GM12878 (cell line): ENCODE data around the gene SHC2. TPM values are rescaled to one million over a fixed set of nuclear protein-coding genes. Genes with fewer than 3 reads are reported as not detected.

Experiments used
- ATAC-seq: fragments of 200-7000 bp; cut with Tn5 transposase; 3 replicates; pipeline ENCODE4 v1.9.1; 2020; ENCODE audit warnings: mild to moderate bottlenecking, moderate library complexity
- BruUV-seq: library from RNA; stranded (reverse); fragments of 400-500 nt; replicated peaks from 2 replicates; lab custom pipeline; 2021; lab: Mats Ljungman, UMichigan
- CTCF ChIA-PET: fragments of 300-600 bp; sonication (Branson Sonifier 250); formaldehyde crosslinking; extraction: SDS; loops from one replicate; lab custom pipeline; 2021; ENCODE audit warnings: inconsistent platforms; lab: Yijun Ruan, JAX
- POLR2A ChIA-PET: fragments of 350-600 bp; formaldehyde crosslinking; extraction: SDS; loops from one replicate; lab custom pipeline; 2021; ENCODE audit warnings: inconsistent platforms; lab: Charles Lee
- RAD21 ChIA-PET: fragments of 300-600 bp; sonication (Branson Sonifier 250); formaldehyde crosslinking; loops from one replicate; lab custom pipeline; 2023; ENCODE audit warnings: antibody characterized with exemption; ENCODE audit not compliant: unreplicated experiment; lab: Charles Lee
- SMC1A ChIA-PET: fragments of 300-600 bp; sonication (Branson Sonifier 250); formaldehyde crosslinking; loops from one replicate; lab custom pipeline; 2023; ENCODE audit not compliant: unreplicated experiment, uncharacterized antibody; lab: Charles Lee
- DNase-seq: peaks from one replicate; pipeline ENCODE4 v3.0.0-alpha.2; 2011; ENCODE audit warnings: low read depth, low spot score
- FAIRE-seq: peaks from 3 replicates; lab custom pipeline; 2011; peaks lifted over from hg19 to GRCh38; lab: Jason Lieb, UNC
- H2AFZ ChIP-seq: 2 replicates; pipeline ENCODE4 v1.6.0; 2011; ENCODE audit warnings: low read depth, low read length, control low read depth; ENCODE audit not compliant: control insufficient read depth
- H3K27ac ChIP-seq: 2 replicates; pipeline ENCODE4 v1.5.1; 2011; ENCODE audit warnings: control low read depth; ENCODE audit not compliant: control insufficient read depth, insufficient read depth
- H3K27me3 ChIP-seq, 2 experiments: replicated peaks in 1 of 2; 2 replicates each; pipeline versions ENCODE4 v1.6.0 to v1.6.1; 2011; ENCODE audit warnings: low read length in 1 of 2; ENCODE audit not compliant: control insufficient read depth in 2 of 2, insufficient read depth in 2 of 2
- H3K36me3 ChIP-seq, 2 experiments: 2 replicates each; pipeline ENCODE4 v1.5.1; 2011; ENCODE audit warnings: low read length in 1 of 2; ENCODE audit not compliant: control insufficient read depth in 2 of 2, insufficient read depth in 2 of 2
- H3K4me1 ChIP-seq: 2 replicates; pipeline ENCODE4 v1.6.1; 2011; ENCODE audit warnings: mild to moderate bottlenecking, low read length, moderate library complexity, mixed read lengths; ENCODE audit not compliant: control insufficient read depth, insufficient read depth
- H3K4me2 ChIP-seq: 2 replicates; pipeline ENCODE4 v1.6.0; 2011; ENCODE audit warnings: control low read depth; ENCODE audit not compliant: control insufficient read depth, insufficient read depth
- H3K4me3 ChIP-seq: fragments of 200-600 bp; sonication (generic); 2 replicates; pipeline ENCODE4 v1.5.1; 2016
- H3K79me2 ChIP-seq: 2 replicates; pipeline ENCODE4 v1.6.0; 2011; ENCODE audit warnings: low read length; ENCODE audit not compliant: control insufficient read depth, insufficient read depth
- H3K9ac ChIP-seq: 2 replicates; pipeline ENCODE4 v1.8.0; 2011; ENCODE audit warnings: low read length, control low read depth, mixed read lengths; ENCODE audit not compliant: control insufficient read depth, insufficient read depth
- H3K9me3 ChIP-seq: replicated peaks from 3 replicates; pipeline ENCODE4 v1.5.1; 2011; ENCODE audit warnings: mild to moderate bottlenecking, low read length; ENCODE audit not compliant: control insufficient read depth, insufficient read depth
- H4K20me1 ChIP-seq: 2 replicates; pipeline ENCODE4 v1.6.0; 2011; ENCODE audit not compliant: control insufficient read depth, insufficient read depth
- GATAD2B ChIP-seq: fragments of 450-650 bp; conservative IDR thresholded peaks from 2 replicates; pipeline ENCODE4 v1.6.1; 2017; ENCODE audit warnings: low read depth, mild to moderate bottlenecking, moderate library complexity
- HDAC6 ChIP-seq: fragments of 200-600 bp; sonication (generic); IDR thresholded peaks from one replicate; pipeline ENCODE4 v1.8.0; 2017; ENCODE audit warnings: antibody characterized with exemption; ENCODE audit not compliant: unreplicated experiment
- RCOR1 ChIP-seq: conservative IDR thresholded peaks from 2 replicates; pipeline ENCODE4 v1.6.1; 2012; ENCODE audit warnings: low read depth, low read length, improper control_type of control experiment
- TCF12 ChIP-seq: IDR thresholded peaks from 2 replicates; pipeline ENCODE4 v1.6.1; 2011; ENCODE audit warnings: low read depth, mild to moderate bottlenecking, low read length
- WGBS: methylation state at CpG from one replicate; pipeline ENCODE4 v1.1.6; 2016; ENCODE audit warnings: low lambda C conversion rate; ENCODE audit not compliant: insufficient replicate concordance, insufficient coverage; ENCODE audit errors: missing lambda C conversion rate; 5-methylcytosine and 5-hydroxymethylcytosine counted together
- in situ Hi-C: fragments of 300-500 bp; cut with MboI; formaldehyde crosslinking; loops from 9 replicates; pipeline ENCODE4 v1.14.3; 2018; ENCODE audit warnings: mixed read lengths
- intact Hi-C: fragments of 100-400 bp; cut with micrococcal nuclease; formaldehyde crosslinking; loops from one replicate; pipeline ENCODE4 v1.14.2; 2022; ENCODE audit not compliant: unreplicated experiment
- polyA plus RNA-seq, 11 experiments: library from polyadenylated mRNA; depleted of rRNA in 4 of 11; unstranded in 6 of 11; stranded (reverse) in 5 of 11; fragments of >200 nt; fragmentation: Nextera tagmentation in 4 of 11; fragmentation: Illumina TruSeq in 1 of 11; extraction: Ambion mirVana in 4 of 11; extraction: Trizol in 1 of 11; gene quantifications; 1 replicate in 1 of 11; 2 replicates in 10 of 11; pipeline versions ENCODE4 v1.2.1 to v1.2.3, GENCODE V29; 2011 to 2016; ENCODE audit warnings: inconsistent platforms in 2 of 11, missing spikeins in 2 of 11, low read depth in 1 of 11
- total RNA-seq, 4 experiments: library from RNA; depleted of rRNA in 3 of 4; stranded (reverse); fragments of >200 nt in 3 of 4; fragmentation: Illumina TruSeq in 1 of 4; extraction: Trizol in 1 of 4; gene quantifications; 2 replicates each; pipeline versions ENCODE4 v1.2.1 to v1.2.3, GENCODE V29; 2013 to 2021
- TF ChIP-seq, protein P1 (sequence below): fragments of 450-650 bp; IDR thresholded peaks from 2 replicates; pipeline ENCODE4 v1.6.1; 2016; ENCODE audit warnings: mild to moderate bottlenecking, moderate library complexity, borderline replicate concordance
- TF ChIP-seq, protein P2 (sequence below): fragments of 450-650 bp; IDR thresholded peaks from 2 replicates; pipeline ENCODE4 v1.6.1; 2016; ENCODE audit warnings: mild to moderate bottlenecking

SHC2 gene
- total and polyA plus RNA-seq, 10 of the 15 experiments (the other 5 are each of a cell fraction or from before 2014, with no cell fraction given): 0.08 TPM; not detected in 9

DNA sequence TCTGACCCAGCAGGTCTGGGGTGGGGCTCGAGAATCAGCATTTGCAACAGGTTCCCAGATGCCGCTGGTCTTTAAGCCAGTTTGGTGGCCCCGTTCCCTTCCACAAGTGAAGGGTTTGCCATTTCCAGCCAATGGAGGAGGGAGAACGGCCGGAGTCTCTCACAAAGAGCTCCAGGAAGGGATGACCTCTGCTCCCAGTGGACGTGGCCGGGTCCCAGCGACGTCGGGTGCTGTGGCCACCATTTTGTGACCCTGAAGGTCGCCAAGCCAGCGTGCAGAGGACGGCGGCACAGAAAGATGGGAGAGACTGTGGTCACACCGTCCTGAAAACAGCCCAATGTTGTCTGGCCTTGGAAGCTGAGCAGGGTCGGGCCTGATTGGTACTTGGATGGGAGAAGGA, 8.0 kb downstream of the SHC2 start:
- no TSS peak for BruUV-seq
- Histone ChIP-seq H3K9me3 (no peaks in the 10 kb centered on the region; the same call in 2 of the 3 replicates), H3K27ac (no peak overlapping the region), H3K4me1 (no peaks in the 10 kb centered on the region), H2AFZ (no peak overlapping the region), H3K9ac (no peak overlapping the region), H3K79me2 (no peaks in the 10 kb centered on the region), H3K27me3 (no peaks in the 10 kb centered on the region), H3K4me3 (no peak overlapping the region), H3K4me2 (no peak overlapping the region), H3K36me3 (no peaks in the 10 kb centered on the region), H4K20me1 (no peaks in the 10 kb centered on the region)
- RAD21 ChIA-PET: no interaction called here
- CTCF ChIA-PET: no interaction called here
- intact Hi-C loops: no loop called here
- 61% methylated on average over 16 of the region's 16 CpGs for WGBS
- no peak for ATAC-seq
- no peak for TF ChIP-seq TCF12
- no peak for TF ChIP-seq GATAD2B
- no peak for TF ChIP-seq HDAC6
- TF ChIP-seq, protein P1, sequence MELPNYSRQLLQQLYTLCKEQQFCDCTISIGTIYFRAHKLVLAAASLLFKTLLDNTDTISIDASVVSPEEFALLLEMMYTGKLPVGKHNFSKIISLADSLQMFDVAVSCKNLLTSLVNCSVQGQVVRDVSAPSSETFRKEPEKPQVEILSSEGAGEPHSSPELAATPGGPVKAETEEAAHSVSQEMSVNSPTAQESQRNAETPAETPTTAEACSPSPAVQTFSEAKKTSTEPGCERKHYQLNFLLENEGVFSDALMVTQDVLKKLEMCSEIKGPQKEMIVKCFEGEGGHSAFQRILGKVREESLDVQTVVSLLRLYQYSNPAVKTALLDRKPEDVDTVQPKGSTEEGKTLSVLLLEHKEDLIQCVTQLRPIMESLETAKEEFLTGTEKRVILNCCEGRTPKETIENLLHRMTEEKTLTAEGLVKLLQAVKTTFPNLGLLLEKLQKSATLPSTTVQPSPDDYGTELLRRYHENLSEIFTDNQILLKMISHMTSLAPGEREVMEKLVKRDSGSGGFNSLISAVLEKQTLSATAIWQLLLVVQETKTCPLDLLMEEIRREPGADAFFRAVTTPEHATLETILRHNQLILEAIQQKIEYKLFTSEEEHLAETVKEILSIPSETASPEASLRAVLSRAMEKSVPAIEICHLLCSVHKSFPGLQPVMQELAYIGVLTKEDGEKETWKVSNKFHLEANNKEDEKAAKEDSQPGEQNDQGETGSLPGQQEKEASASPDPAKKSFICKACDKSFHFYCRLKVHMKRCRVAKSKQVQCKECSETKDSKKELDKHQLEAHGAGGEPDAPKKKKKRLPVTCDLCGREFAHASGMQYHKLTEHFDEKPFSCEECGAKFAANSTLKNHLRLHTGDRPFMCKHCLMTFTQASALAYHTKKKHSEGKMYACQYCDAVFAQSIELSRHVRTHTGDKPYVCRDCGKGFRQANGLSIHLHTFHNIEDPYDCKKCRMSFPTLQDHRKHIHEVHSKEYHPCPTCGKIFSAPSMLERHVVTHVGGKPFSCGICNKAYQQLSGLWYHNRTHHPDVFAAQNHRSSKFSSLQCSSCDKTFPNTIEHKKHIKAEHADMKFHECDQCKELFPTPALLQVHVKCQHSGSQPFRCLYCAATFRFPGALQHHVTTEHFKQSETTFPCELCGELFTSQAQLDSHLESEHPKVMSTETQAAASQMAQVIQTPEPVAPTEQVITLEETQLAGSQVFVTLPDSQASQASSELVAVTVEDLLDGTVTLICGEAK: no peak
- no peak for TF ChIP-seq RCOR1
- TF ChIP-seq, protein P2, sequence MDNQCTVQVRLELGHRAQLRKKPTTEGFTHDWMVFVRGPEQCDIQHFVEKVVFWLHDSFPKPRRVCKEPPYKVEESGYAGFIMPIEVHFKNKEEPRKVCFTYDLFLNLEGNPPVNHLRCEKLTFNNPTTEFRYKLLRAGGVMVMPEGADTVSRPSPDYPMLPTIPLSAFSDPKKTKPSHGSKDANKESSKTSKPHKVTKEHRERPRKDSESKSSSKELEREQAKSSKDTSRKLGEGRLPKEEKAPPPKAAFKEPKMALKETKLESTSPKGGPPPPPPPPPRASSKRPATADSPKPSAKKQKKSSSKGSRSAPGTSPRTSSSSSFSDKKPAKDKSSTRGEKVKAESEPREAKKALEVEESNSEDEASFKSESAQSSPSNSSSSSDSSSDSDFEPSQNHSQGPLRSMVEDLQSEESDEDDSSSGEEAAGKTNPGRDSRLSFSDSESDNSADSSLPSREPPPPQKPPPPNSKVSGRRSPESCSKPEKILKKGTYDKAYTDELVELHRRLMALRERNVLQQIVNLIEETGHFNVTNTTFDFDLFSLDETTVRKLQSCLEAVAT: no peak
- in situ Hi-C loops: no loop called here
- SMC1A ChIA-PET: no interaction called here
- DNase-seq: no peak
- no peak for FAIRE-seq
- POLR2A ChIA-PET: no interaction called here
